Esophagus muscularis mucosa (tissue), 4 donors: ENCODE results near the gene TMED7.

Source experiments
- EP300 ChIP-seq: sonication (generic); formaldehyde crosslinking; IDR thresholded peaks from one replicate; pipeline ENCODE4 v1.6.1; 2017; ENCODE audit warnings: antibody characterized with exemption
- POLR2A ChIP-seq: fragments of 450-650 bp; IDR thresholded peaks from one replicate; pipeline ENCODE4 v1.6.1; 2017; ENCODE audit warnings: antibody characterized with exemption, moderate library complexity, mild to moderate bottlenecking, low read depth
- POLR2AphosphoS5 ChIP-seq, 2 donors: sonication (generic); formaldehyde crosslinking; IDR thresholded peaks; one replicate each; pipeline ENCODE4 v1.6.1; 2017; ENCODE audit warnings: antibody characterized with exemption in 2 of 2
- TF ChIP-seq, protein P1 (sequence below), 3 experiments: fragments of 200-600 bp in 2 of 3; fragments of 450-650 bp in 1 of 3; sonication (generic) in 2 of 3; IDR thresholded peaks; one replicate each; pipeline ENCODE4 v1.5.1; 2017 to 2019; ENCODE audit warnings: antibody characterized with exemption in 3 of 3, mild to moderate bottlenecking in 2 of 3, moderate library complexity in 1 of 3

DNA sequence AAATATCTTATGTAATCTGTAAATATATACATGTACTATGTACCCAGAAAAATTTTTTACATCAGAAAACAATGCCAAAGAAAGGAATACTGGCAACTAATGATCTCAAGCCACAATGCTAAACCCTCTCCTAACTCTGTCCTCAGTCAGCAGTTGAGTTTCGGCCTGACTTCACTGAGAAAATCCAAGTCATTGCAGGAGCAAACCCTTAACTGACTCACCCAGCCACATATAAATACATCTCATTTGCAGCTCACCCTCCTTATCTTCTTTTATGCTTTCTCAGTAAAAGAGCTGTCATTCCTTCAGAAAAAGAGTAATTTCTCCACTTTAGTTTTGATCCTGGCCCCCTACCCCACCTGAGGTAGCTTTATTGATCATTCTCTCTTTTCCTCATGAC is 46.1 kb upstream of the TMED7 start:
- TF ChIP-seq, protein P1, sequence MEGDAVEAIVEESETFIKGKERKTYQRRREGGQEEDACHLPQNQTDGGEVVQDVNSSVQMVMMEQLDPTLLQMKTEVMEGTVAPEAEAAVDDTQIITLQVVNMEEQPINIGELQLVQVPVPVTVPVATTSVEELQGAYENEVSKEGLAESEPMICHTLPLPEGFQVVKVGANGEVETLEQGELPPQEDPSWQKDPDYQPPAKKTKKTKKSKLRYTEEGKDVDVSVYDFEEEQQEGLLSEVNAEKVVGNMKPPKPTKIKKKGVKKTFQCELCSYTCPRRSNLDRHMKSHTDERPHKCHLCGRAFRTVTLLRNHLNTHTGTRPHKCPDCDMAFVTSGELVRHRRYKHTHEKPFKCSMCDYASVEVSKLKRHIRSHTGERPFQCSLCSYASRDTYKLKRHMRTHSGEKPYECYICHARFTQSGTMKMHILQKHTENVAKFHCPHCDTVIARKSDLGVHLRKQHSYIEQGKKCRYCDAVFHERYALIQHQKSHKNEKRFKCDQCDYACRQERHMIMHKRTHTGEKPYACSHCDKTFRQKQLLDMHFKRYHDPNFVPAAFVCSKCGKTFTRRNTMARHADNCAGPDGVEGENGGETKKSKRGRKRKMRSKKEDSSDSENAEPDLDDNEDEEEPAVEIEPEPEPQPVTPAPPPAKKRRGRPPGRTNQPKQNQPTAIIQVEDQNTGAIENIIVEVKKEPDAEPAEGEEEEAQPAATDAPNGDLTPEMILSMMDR (IDR thresholded peaks at IDR 0.05) = no peak
- TF ChIP-seq POLR2A = no peak
- no peak for TF ChIP-seq EP300
- no peak for TF ChIP-seq POLR2AphosphoS5 (IDR thresholded peaks at IDR 0.05)
